BE2C (cell line): ENCODE measurements around the gene TGM2.

Experiments used
- DNase-seq: peaks from one replicate; pipeline ENCODE4 v3.0.0-alpha.2; 2020
- H3K27me3 ChIP-seq: fragments of 250-450 bp; sonication (Bioruptor Pico); 2 replicates; pipeline ENCODE4 v1.5.1; 2020; ENCODE audit warnings: mild to moderate bottlenecking
- H3K36me3 ChIP-seq: fragments of 250-450 bp; sonication (Bioruptor Pico); 2 replicates; pipeline ENCODE4 v1.5.1; 2020; ENCODE audit warnings: mild to moderate bottlenecking
- H3K4me1 ChIP-seq: fragments of 250-450 bp; sonication (Bioruptor Pico); 2 replicates; pipeline ENCODE4 v1.5.1; 2020
- H3K4me3 ChIP-seq: 2 replicates; pipeline ENCODE4 v1.5.1; 2011; ENCODE audit warnings: low read depth, low read length
- H3K9me3 ChIP-seq: fragments of 250-450 bp; sonication (Bioruptor Pico); 2 replicates; pipeline ENCODE4 v1.5.1; 2020
- CTCF ChIP-seq: IDR thresholded peaks from 2 replicates; pipeline ENCODE4 v1.5.1; 2012; ENCODE audit warnings: mild to moderate bottlenecking, low read depth, low read length

Gene TGM2

DNA sequence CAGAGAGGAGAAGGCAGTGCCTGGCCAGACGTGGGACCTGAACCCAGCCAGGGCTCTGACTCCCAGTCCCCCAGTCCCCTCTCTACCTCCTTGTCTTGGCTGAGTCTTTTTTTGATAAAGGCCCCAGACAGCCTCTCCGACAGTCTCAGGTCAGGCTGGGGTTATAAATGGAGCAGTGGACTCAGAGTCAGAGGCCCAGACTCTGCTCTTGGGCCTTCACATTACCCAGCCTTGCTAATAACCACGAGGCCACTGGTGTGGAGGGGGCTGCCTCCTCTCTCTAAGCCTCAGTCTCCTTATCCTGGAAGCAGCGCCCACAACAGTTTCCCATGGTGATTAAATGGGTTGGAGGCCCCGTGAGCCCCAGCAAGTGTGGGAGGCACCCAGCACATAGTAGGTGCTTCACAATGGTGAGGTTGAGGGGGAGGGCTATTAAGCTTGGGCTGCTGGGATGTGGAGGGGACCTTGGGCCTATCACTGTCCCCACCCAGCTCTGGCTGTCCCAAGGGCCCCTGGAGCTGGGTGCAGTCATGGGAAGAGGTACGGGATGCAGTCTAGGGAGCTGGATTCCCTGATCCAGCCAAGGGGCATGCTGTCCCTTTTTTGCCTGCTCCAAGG is 35.7 kb downstream of the TGM2 start:
- Histone ChIP-seq H3K4me1 (peaks cover 21% of the 10 kb centered on the region), H3K9me3 (no peaks in the 10 kb centered on the region), H3K4me3 (no peak overlapping the region), H3K36me3 (no peaks in the 10 kb centered on the region), H3K27me3 (no peaks in the 10 kb centered on the region)
- DNase-seq, result no peak
- TF ChIP-seq CTCF, result no peak

DNA sequence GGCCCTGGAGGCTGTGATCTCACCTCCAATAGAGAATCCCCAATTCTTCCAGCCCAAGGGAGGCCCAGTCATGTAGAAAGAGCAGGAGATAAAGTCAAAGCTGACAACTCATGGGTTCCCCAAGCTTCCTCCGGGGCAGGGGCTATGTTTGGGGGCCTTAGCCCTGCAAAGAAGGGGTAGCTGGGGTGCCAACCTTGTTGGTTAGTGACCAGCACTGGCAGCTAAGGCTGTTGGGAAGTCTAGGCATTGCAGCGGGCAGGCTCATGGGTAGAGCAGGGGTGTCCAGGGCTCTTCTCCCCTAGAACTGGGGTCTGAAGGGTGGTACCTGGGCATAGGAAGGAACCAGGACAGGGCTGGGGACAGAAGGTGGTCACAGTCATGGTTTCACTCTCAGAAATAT is 36.4 kb downstream of the TGM2 start:
- Histone ChIP-seq H3K9me3 (no peaks in the 10 kb centered on the region), H3K4me1 (peaks cover 20% of the 10 kb centered on the region), H3K36me3 (no peaks in the 10 kb centered on the region), H3K27me3 (no peaks in the 10 kb centered on the region), H3K4me3 (no peak overlapping the region)
- no peak for DNase-seq
- no peak for TF ChIP-seq CTCF

DNA sequence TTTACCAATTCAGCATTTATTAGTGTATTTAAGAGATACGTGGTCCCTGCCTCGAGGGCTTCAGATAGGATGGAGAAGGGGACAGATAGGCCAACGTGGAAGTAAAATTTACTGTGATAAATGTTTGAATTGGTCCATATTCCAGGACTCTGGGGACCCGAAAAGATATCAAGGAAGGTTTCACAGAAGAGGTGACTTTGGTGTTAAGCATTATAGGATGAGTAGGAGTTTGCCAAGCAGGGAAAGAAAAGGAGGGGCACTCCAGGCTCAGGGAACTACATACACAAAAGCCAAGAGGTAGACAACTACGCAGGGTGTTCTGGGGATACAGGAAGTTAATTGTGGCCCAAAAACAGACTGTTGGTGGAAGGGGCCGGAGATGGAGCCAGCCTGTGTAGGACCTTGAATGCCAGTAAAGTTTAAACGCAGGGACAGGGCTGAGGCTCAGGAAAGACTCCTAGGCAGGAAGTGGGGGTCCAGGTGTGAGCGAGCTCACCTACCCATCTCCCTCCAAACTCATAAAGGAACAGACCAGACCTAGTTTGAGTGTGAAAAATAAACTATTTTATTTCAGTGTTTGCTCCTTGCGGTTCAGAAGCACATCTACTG is 37.0 kb downstream of the TGM2 start:
- no peak for TF ChIP-seq CTCF
- no peaks in the 10 kb centered on the region for H3K27me3 ChIP-seq
- no peaks in the 10 kb centered on the region for H3K36me3 ChIP-seq
- no peak overlapping the region for H3K4me3 ChIP-seq
- H3K4me1 ChIP-seq, result peaks cover 23% of the 10 kb centered on the region
- no peaks in the 10 kb centered on the region for H3K9me3 ChIP-seq
- no peak for DNase-seq

DNA sequence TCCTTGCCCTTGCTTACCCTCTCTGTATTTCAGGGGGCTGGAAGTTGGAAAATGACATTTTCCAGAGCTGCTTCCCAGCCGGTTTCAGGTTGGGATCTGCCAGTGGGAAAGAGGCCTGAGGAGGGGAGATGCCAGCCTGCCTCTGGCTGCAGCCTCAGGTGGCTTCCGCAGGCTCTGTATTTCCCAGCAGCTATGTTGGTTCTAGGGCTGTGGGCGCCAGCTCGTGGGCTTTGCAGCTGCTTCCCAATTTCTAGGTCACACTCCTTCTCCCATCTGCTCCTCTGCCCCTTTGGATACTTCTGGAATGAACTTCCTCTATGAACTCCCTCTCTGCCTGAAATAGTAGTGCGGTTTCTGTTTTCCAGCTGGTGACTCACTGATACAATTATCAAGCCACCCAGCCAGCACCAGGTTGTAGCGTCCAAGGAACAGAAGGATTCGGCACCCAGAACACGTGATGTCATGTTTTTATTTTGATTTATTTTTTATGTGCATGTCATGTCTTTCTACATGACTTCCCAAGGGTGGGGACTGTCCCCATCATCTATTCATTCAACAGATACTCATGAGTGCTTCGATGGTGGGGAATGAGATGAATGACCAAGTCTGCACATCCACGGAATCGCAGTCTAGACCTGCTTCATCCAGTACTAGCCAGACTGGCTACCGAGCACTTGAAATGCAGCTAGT is 38.0 kb downstream of the TGM2 start:
- no peaks in the 10 kb centered on the region for H3K9me3 ChIP-seq
- no peak for TF ChIP-seq CTCF

GRCh38 chr20:38126146-38126921 is 38.7 kb downstream of the TGM2 start:
- no peaks in the 10 kb centered on the region for H3K27me3 ChIP-seq
- H3K4me3 ChIP-seq, result peak overlapping the region; percentile 12; the same call in 1 of the 2 replicates
- H3K9me3 ChIP-seq, result no peaks in the 10 kb centered on the region
- no peaks in the 10 kb centered on the region for H3K36me3 ChIP-seq
- TF ChIP-seq CTCF, result no peak
- H3K4me1 ChIP-seq, result peaks cover 24% of the 10 kb centered on the region
- no peak for DNase-seq

More for the DNA sequence above, 38.0 kb downstream of the TGM2 start:
- peak; percentile 53 for DNase-seq
- no peaks in the 10 kb centered on the region for H3K27me3 ChIP-seq
- peak overlapping the region; percentile 12 for H3K4me3 ChIP-seq
- H3K36me3 ChIP-seq, result no peaks in the 10 kb centered on the region
- H3K4me1 ChIP-seq, result peaks cover 24% of the 10 kb centered on the region
